ENCODE measurements around the gene SNX2. TPM values are rescaled to one million over a fixed set of nuclear protein-coding genes. Genes with fewer than 3 reads are reported as not detected.

Gene SNX2
- total RNA-seq, 2 donors from 2014 or later = 69.7 to 82.8 TPM

DNA sequence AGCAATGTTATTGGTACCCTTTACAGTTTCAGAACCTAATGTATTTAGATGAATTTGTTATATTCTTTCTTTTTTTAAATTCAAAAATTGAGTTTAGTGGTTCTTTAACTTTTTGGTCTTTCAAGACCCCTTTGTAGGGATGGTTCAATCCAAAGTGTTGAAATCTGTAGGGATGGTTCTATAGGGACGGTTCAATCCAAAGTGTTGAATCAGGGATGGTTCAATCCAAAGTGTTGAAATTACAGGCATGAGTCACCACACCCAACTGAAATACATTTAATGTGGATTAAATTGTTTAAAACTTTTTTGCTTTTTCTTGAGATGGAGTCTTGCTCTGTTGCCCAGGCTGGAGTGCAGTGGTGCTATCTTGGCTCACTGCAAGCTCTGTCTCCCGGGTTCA, 30.6 kb downstream of the SNX2 start:
- no peaks in the 10 kb centered on the region for H3K9me3 ChIP-seq
- ATAC-seq (ENCODE audit: insufficient number of reproducible peaks, low FRiP score, low read depth) = no peak

DNA sequence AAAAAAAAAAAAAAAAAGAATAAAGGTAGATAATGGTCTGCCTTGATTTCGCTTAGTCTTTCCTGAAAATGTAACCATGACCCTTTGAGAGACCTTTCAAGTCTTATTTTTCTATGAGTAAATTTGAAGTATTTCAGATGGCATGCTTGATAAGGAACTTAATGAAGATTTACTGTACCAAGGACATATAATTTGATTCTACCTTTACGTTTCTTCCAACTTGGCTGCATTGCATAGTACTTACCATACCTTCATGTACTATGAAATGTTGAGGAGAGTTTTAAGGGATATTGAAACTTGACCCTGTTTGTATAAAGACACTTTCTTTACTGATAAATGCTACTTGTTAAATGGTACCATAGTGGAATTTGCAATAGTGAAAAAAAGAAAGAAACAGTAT, 35.5 kb downstream of the SNX2 start:
- no peak for ATAC-seq (ENCODE audit: insufficient number of reproducible peaks, low FRiP score, low read depth)

More for the DNA sequence above, 30.6 kb downstream of the SNX2 start:
- Histone ChIP-seq H3K4me3 (no peak overlapping the region), H3K36me3 (peaks cover 11% of the 10 kb centered on the region), H3K4me1 (ENCODE audit: control insufficient read depth in 1 of 2, low read depth in 2 of 2) (no peaks in the 10 kb centered on the region), H3K27ac (no peak overlapping the region), H3K27me3 (replicated peaks; ENCODE audit: insufficient read depth) (no peaks in the 10 kb centered on the region)
- DNase-seq (ENCODE audit: low spot score) = no peak
- TF ChIP-seq, protein P1, sequence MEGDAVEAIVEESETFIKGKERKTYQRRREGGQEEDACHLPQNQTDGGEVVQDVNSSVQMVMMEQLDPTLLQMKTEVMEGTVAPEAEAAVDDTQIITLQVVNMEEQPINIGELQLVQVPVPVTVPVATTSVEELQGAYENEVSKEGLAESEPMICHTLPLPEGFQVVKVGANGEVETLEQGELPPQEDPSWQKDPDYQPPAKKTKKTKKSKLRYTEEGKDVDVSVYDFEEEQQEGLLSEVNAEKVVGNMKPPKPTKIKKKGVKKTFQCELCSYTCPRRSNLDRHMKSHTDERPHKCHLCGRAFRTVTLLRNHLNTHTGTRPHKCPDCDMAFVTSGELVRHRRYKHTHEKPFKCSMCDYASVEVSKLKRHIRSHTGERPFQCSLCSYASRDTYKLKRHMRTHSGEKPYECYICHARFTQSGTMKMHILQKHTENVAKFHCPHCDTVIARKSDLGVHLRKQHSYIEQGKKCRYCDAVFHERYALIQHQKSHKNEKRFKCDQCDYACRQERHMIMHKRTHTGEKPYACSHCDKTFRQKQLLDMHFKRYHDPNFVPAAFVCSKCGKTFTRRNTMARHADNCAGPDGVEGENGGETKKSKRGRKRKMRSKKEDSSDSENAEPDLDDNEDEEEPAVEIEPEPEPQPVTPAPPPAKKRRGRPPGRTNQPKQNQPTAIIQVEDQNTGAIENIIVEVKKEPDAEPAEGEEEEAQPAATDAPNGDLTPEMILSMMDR (IDR thresholded peaks at IDR 0.05) = no peak

DNA sequence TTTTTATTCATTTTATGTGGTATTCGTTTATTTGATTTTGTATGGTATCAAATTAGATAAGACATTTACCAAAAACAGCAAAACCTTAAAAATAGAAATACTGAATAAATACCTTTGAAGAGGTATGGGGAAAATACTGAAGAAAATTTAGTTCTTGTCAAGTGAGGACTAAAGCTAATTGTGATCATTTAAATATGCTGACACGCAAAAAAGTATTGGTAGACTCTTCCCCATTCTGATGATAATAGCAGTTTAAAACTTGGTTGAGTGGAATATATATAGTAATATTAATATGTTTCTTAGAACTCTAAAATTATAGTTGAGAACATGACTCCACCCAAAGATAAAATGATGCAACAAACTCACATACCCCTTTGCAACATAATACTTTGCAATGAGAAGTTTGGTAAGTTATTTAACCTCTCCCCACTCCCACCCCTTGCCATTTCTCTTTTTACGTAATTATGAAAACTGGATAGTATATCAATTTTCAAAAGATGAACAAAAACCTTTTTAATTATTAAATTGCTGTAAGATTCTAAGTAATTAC, 40.4 kb downstream of the SNX2 start:
- Histone ChIP-seq H3K27me3 (replicated peaks; ENCODE audit: insufficient read depth) (no peaks in the 10 kb centered on the region), H3K4me1 (ENCODE audit: control insufficient read depth in 1 of 2, low read depth in 2 of 2) (no peaks in the 10 kb centered on the region), H3K9me3 (no peaks in the 10 kb centered on the region), H3K36me3 (peaks cover 10% of the 10 kb centered on the region), H3K4me3 (no peak overlapping the region), H3K27ac (no peak overlapping the region)
- no peak for DNase-seq (ENCODE audit: low spot score)
- TF ChIP-seq, protein P1 (IDR thresholded peaks at IDR 0.05) = no peak
- no peak for ATAC-seq (ENCODE audit: insufficient number of reproducible peaks, low FRiP score, low read depth)

More for the DNA sequence above, 35.5 kb downstream of the SNX2 start:
- Histone ChIP-seq H3K4me1 (ENCODE audit: control insufficient read depth in 1 of 2, low read depth in 2 of 2) (no peaks in the 10 kb centered on the region), H3K27me3 (replicated peaks; ENCODE audit: insufficient read depth) (no peaks in the 10 kb centered on the region), H3K27ac (no peak overlapping the region), H3K9me3 (no peaks in the 10 kb centered on the region), H3K4me3 (no peak overlapping the region), H3K36me3 (peaks cover 11% of the 10 kb centered on the region)
- DNase-seq (ENCODE audit: low spot score) = no peak
- TF ChIP-seq, protein P1 (IDR thresholded peaks at IDR 0.05) = no peak

DNA sequence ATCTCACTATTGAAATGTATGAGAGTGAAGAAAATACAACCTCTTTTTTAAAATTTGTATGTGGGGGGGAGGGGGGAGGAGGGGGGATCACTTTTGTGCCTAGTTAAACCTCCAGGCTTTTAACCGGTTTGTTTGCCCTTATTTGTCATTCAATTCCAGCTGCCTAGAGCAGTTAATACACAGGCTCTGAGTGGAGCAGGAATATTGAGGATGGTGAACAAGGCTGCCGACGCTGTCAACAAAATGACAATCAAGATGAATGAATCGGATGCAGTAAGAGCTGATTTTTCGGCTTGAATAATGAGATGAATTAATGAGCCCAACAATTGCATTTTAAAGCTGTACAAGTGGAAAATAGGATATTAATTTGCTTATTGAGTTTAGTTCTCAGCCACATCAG, 41.9 kb downstream of the SNX2 start:
- ATAC-seq (ENCODE audit: insufficient number of reproducible peaks, low FRiP score, low read depth) = no peak
- peaks cover 10% of the 10 kb centered on the region for H3K36me3 ChIP-seq
- no peaks in the 10 kb centered on the region for H3K9me3 ChIP-seq
- no peak for DNase-seq (ENCODE audit: low spot score)
- no peaks in the 10 kb centered on the region for H3K27me3 ChIP-seq (replicated peaks; ENCODE audit: insufficient read depth)
- no peak overlapping the region for H3K4me3 ChIP-seq
- H3K4me1 ChIP-seq (ENCODE audit: control insufficient read depth in 1 of 2, low read depth in 2 of 2) = no peaks in the 10 kb centered on the region
- TF ChIP-seq, protein P1 (IDR thresholded peaks at IDR 0.05) = no peak
- no peak overlapping the region for H3K27ac ChIP-seq

DNA sequence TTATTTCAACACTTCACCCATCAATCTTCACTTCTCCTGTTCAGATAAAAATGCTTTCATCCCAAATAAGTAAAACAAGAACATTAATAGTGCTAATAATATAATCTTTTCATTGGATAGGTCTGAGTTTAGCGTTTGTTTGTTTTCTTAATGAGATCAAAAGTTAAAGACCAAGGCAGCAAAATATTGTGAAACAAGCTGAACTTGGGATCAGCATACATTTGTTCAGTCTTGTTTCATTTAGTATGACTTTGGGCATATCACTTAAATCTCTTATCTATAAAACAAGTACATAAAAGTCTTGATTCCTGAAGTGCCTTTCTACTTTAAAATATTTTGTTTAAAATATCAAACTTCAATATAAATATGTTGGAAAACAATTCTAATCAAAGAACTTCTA, 57.1 kb downstream of the SNX2 start:
- Histone ChIP-seq H3K27ac (no peak overlapping the region), H3K4me3 (no peak overlapping the region), H3K36me3 (peaks cover 2% of the 10 kb centered on the region), H3K27me3 (replicated peaks; ENCODE audit: insufficient read depth) (no peaks in the 10 kb centered on the region), H3K9me3 (no peaks in the 10 kb centered on the region), H3K4me1 (ENCODE audit: control insufficient read depth in 1 of 2, low read depth in 2 of 2) (no peaks in the 10 kb centered on the region)
- ATAC-seq (ENCODE audit: insufficient number of reproducible peaks, low FRiP score, low read depth) (no peak), DNase-seq (ENCODE audit: low spot score) (no peak)
- TF ChIP-seq, protein P1 (IDR thresholded peaks at IDR 0.05) = no peak

All from thoracic aorta (tissue), 2 donors.